Bronchial epithelial cell (primary cell): Measurements from ENCODE around the gene PAGE3. TPM values are rescaled to one million over a fixed set of nuclear protein-coding genes. Genes with fewer than 3 reads are reported as not detected.
A peak's percentile ranks its signal among the peaks of the same experiment; 100 is the strongest.

Experiments used
- DNase-seq: peaks from one replicate; pipeline ENCODE4 v3.0.0-alpha.2; 2010; ENCODE audit warnings: low read depth
- FAIRE-seq: peaks from 2 replicates; lab custom pipeline; 2011; peaks lifted over from hg19 to GRCh38; lab: Jason Lieb, UNC
- H3K27me3 ChIP-seq: 2 replicates; pipeline ENCODE4 v1.5.1; 2011; ENCODE audit warnings: low read length; ENCODE audit not compliant: control insufficient read depth, insufficient read depth
- H3K36me3 ChIP-seq: 2 replicates; pipeline ENCODE4 v1.5.1; 2011; ENCODE audit warnings: low read length; ENCODE audit not compliant: control insufficient read depth, insufficient read depth
- H3K4me3 ChIP-seq: 2 replicates; pipeline ENCODE4 v1.5.1; 2011; ENCODE audit warnings: mild to moderate bottlenecking, low read depth, low read length, control low read depth
- total RNA-seq: library from RNA; depleted of rRNA; stranded (reverse); fragments of >200 nt; gene quantifications from 2 replicates; pipeline ENCODE4 v1.2.1, GENCODE V29; 2014
- TF ChIP-seq, protein P1 (sequence below): IDR thresholded peaks from 2 replicates; pipeline ENCODE4 v1.5.1; 2011; ENCODE audit warnings: mild to moderate bottlenecking, moderate library complexity, low read length, control low read depth, inconsistent platforms; ENCODE audit not compliant: insufficient read depth, severe bottlenecking

The PAGE3 gene, protein sequence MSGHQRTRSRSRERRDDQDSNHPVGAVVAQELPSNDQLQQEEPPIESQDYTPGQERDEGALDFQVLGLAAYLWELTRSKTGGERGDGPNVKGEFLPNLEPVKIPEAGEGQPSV
- not detected in 2 replicates for total RNA-seq

DNA sequence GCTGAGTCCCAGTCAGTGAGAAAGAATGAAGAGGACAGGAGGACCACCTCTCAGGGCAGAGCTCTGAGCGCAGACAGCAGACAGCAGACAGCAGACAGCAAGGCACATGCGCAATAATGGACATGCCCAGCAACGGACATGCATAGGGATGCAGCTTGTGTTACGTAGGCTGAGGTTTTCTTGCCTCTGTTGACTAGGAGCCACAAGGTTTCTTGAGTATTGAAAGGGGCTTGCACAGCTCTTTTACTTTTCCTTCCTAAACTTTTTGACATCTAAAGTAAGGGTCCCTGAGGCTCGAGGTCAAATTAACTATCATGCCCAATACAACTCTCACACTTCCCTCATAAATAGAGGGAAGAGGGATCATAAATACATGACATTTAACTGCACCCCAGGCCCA, at the start of gene PAGE3:
Gene PAGE3, minus strand, starts transcription at position 101 of the 400 bp plus-strand sequence. CDS start 1,013 bp downstream, outside the sequence.
- no peak for FAIRE-seq
- DNase-seq, result no peak
- H3K27me3 ChIP-seq, result no peaks in the 10 kb centered on the region
- H3K4me3 ChIP-seq, result no peak within 1 kb of the TSS
- no peaks in the 10 kb centered on the region for H3K36me3 ChIP-seq
- TF ChIP-seq, protein P1, sequence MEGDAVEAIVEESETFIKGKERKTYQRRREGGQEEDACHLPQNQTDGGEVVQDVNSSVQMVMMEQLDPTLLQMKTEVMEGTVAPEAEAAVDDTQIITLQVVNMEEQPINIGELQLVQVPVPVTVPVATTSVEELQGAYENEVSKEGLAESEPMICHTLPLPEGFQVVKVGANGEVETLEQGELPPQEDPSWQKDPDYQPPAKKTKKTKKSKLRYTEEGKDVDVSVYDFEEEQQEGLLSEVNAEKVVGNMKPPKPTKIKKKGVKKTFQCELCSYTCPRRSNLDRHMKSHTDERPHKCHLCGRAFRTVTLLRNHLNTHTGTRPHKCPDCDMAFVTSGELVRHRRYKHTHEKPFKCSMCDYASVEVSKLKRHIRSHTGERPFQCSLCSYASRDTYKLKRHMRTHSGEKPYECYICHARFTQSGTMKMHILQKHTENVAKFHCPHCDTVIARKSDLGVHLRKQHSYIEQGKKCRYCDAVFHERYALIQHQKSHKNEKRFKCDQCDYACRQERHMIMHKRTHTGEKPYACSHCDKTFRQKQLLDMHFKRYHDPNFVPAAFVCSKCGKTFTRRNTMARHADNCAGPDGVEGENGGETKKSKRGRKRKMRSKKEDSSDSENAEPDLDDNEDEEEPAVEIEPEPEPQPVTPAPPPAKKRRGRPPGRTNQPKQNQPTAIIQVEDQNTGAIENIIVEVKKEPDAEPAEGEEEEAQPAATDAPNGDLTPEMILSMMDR, result no peak

DNA sequence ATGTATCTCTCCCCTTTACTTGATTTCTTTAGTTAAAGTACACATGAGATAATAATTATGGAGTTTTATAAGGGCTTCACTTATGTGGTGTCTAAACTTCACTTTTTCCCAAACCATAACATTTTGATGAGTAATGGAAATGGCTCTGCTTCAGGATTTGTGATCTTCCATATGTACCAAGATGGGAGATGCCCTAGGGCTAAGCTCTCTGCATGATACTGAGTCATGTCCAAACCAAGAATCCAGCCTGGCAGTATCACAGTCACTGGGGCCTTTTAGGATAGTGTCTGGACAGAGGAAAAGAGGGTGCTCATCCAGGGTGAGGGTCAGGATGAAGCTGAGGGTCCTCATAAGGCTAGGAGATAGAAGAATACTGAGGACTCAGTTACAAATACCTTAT, 47.9 kb upstream of the PAGE3 start:
- Histone ChIP-seq H3K4me3 (no peak overlapping the region), H3K36me3 (no peaks in the 10 kb centered on the region), H3K27me3 (no peaks in the 10 kb centered on the region)
- DNase-seq (peak; percentile 73), FAIRE-seq (no peak)
- TF ChIP-seq, protein P1, result no peak

- TF ChIP-seq, protein P1, result no peak
- no peaks in the 10 kb centered on the region for H3K27me3 ChIP-seq
- no peaks in the 10 kb centered on the region for H3K36me3 ChIP-seq
- no peak overlapping the region for H3K4me3 ChIP-seq
- DNase-seq (no peak), FAIRE-seq (no peak)
These were observed 26.2 kb upstream of the PAGE3 start for GRCh38 chrX:55290963-55291362.

GRCh38 chrX:55279832-55280231, 15.1 kb upstream of the PAGE3 start:
- TF ChIP-seq, protein P1, result no peak
- no peak for DNase-seq
- no peak overlapping the region for H3K4me3 ChIP-seq
- H3K36me3 ChIP-seq, result no peaks in the 10 kb centered on the region
- no peak for FAIRE-seq
- no peaks in the 10 kb centered on the region for H3K27me3 ChIP-seq

GRCh38 chrX:55260806-55261205, 3.9 kb downstream of the PAGE3 start:
- DNase-seq, result peak; percentile 77
- H3K27me3 ChIP-seq, result no peaks in the 10 kb centered on the region
- no peaks in the 10 kb centered on the region for H3K36me3 ChIP-seq
- TF ChIP-seq, protein P1, result no peak
- no peak for FAIRE-seq
- no peak overlapping the region for H3K4me3 ChIP-seq

GRCh38 chrX:55253528-55253927, 11.2 kb downstream of the PAGE3 start:
- no peak for FAIRE-seq

More at GRCh38 chrX:55253528-55253927, 11.2 kb downstream of the PAGE3 start:
- TF ChIP-seq, protein P1, result no peak
- Histone ChIP-seq H3K27me3 (no peaks in the 10 kb centered on the region), H3K36me3 (no peaks in the 10 kb centered on the region), H3K4me3 (no peak overlapping the region)
- DNase-seq, result peak; percentile 15
